Measurements from ENCODE around the gene FOXJ1. TPM values are rescaled to one million over a fixed set of nuclear protein-coding genes. Genes with fewer than 3 reads are reported as not detected.

The FOXJ1 gene
- polyA plus RNA-seq, 2 of the 4 experiments (the other 2 are of a cell fraction): 0.09 to 0.50 TPM

- TF ChIP-seq TFCP2L1 (CRISPR knock-in tag; IDR thresholded peaks at IDR 0.05) (no peak), FOXS1 (CRISPR knock-in tag; IDR thresholded peaks at IDR 0.05) (no peak), EHMT2 (IDR thresholded peaks at IDR 0.05; ENCODE audit: low read depth) (no peak), RARB (CRISPR knock-in tag; IDR thresholded peaks at IDR 0.05) (no peak), RFX5 (IDR thresholded peaks at IDR 0.05) (no peak), TP53 (CRISPR knock-in tag; IDR thresholded peaks at IDR 0.05) (no peak), ATOH8 (CRISPR knock-in tag; IDR thresholded peaks at IDR 0.05; ENCODE audit: low read depth) (no peak), JUN (IDR thresholded peaks at IDR 0.05) (no peak), ZNF302 (CRISPR knock-in tag; IDR thresholded peaks at IDR 0.05) (no peak), MYC (IDR thresholded peaks at IDR 0.05; ENCODE audit: borderline replicate concordance, low read length) (no peak), PHF8 (IDR thresholded peaks at IDR 0.05; ENCODE audit: borderline replicate concordance, low read depth) (no peak), HOXB13 (CRISPR knock-in tag; IDR thresholded peaks at IDR 0.05; ENCODE audit: low read depth) (no peak), CBX2 (IDR thresholded peaks at IDR 0.05; ENCODE audit: borderline replicate concordance, low read depth) (no peak), CHD2 (IDR thresholded peaks at IDR 0.05; ENCODE audit: low read length, partially characterized antibody) (no peak), HEYL (CRISPR knock-in tag; IDR thresholded peaks at IDR 0.05) (no peak), ELK1 (IDR thresholded peaks at IDR 0.05; ENCODE audit: low read depth, low read length) (no peak)
- no peaks in the 10 kb centered on the region for H3K9me3 ChIP-seq
- POLR2A ChIA-PET: no interaction called here
- DNase-seq (ENCODE audit: low read depth in 1 of 2, low spot score in 1 of 2) (no peak), ATAC-seq (no peak), FAIRE-seq (no peak)
- WGBS (ENCODE audit: missing lambda C conversion rate): 80% methylated on average over 13 of the region's 13 CpGs
- CTCF ChIA-PET: interaction anchor here (0.7 to 21.1 kb wide), 12 partner anchors 11 to 142 kb away, joined by 3 to 206 read pairs (median 4); partner anchors contain the start of gene FOXJ1
- H3K27ac ChIP-seq: no peak overlapping the region
- 0 out of 3 replicates have a peak, but pooled peaks cover 2% of the 10 kb centered on the region for H3K4me1 ChIP-seq
- no peak overlapping the region for H3K4me3 ChIP-seq
- no peak overlapping the region for H3K4me2 ChIP-seq
Observed at GRCh38 chr17:76155988-76156661, 15.1 kb upstream of the FOXJ1 start.

GRCh38 chr17:76154936-76155845 lies 14.1 kb upstream of the FOXJ1 start:
- no peak for FAIRE-seq
- Histone ChIP-seq H3K4me2 (no peak overlapping the region), H3K9me3 (no peaks in the 10 kb centered on the region), H3K4me3 (no peak overlapping the region), H3K27ac (no peak overlapping the region), H3K4me1 (0 out of 3 replicates have a peak, but pooled peaks cover 2% of the 10 kb centered on the region)
- TF ChIP-seq GATA3 (IDR thresholded peaks at IDR 0.05; ENCODE audit: borderline replicate concordance) (no peak), FOSB (CRISPR knock-in tag; IDR thresholded peaks at IDR 0.05) (no peak), SREBF2 (IDR thresholded peaks at IDR 0.05) (no peak), FOSL2 (IDR thresholded peaks at IDR 0.05) (no peak), FOSL2 (CRISPR knock-in tag; IDR thresholded peaks at IDR 0.05) (no peak), HOXB5 (CRISPR knock-in tag; IDR thresholded peaks at IDR 0.05) (no peak), MYC (IDR thresholded peaks at IDR 0.05; ENCODE audit: borderline replicate concordance, low read length) (no peak), ELK1 (IDR thresholded peaks at IDR 0.05; ENCODE audit: low read depth, low read length) (no peak), USF2 (IDR thresholded peaks at IDR 0.05) (no peak)
- no peak for DNase-seq (ENCODE audit: low read depth in 1 of 2, low spot score in 1 of 2)
- no peak for ATAC-seq
- 78% methylated on average over 10 of the region's 10 CpGs for WGBS (ENCODE audit: missing lambda C conversion rate)
- POLR2A ChIA-PET: no interaction called here
- CTCF ChIA-PET: interaction anchor here (0.7 to 21.1 kb wide), 13 partner anchors 10 to 144 kb away, joined by 3 to 206 read pairs (median 4); no protein-coding TSS in a partner anchor
